ENCODE results near the gene ATXN7L3. TPM values are rescaled to one million over a fixed set of nuclear protein-coding genes. Genes with fewer than 3 reads are reported as not detected.
A peak's percentile ranks its signal among the peaks of the same experiment; 100 is the strongest.

Gene ATXN7L3
- total and polyA plus RNA-seq, 9 of the 15 experiments (the other 6 are each of a cell fraction or from before 2014, with no cell fraction given): 0.62 to 66.1 (median 33.2) TPM

- TF ChIP-seq TRIM24 (IDR thresholded peaks at IDR 0.05) (peak in 1 of 2 experiments; percentile 33; a peak in 1 of 4 replicates), ZNF41 (CRISPR knock-in tag; conservative IDR thresholded peaks at IDR 0.05) (no peak), POLR2A (conservative IDR thresholded peaks at IDR 0.05) (peak; percentile 62), HIVEP1 (CRISPR knock-in tag; IDR thresholded peaks at IDR 0.05) (no peak), ZNF707 (CRISPR knock-in tag; conservative IDR thresholded peaks at IDR 0.05) (no peak), E2F3 (CRISPR knock-in tag; IDR thresholded peaks at IDR 0.05) (no peak), NFE2L1 (tag; IDR thresholded peaks at IDR 0.05; ENCODE audit: borderline replicate concordance, low read depth) (no peak), ZFP30 (CRISPR knock-in tag; IDR thresholded peaks at IDR 0.05; ENCODE audit: borderline replicate concordance) (no peak), ETV6 (IDR thresholded peaks at IDR 0.05; ENCODE audit: borderline replicate concordance in 1 of 2, low read depth in 2 of 2, low read length in 1 of 2) (no peak), ETV6 (CRISPR knock-in tag; IDR thresholded peaks at IDR 0.05; ENCODE audit: borderline replicate concordance) (no peak), NBN (IDR thresholded peaks at IDR 0.05; ENCODE audit: low read depth) (0 out of 2 replicates have a peak, but pooled peaks have one; percentile 42), STAT5B (CRISPR knock-in tag; IDR thresholded peaks at IDR 0.05) (no peak), RBFOX2 (IDR thresholded peaks at IDR 0.05; ENCODE audit: low read depth, low read length) (peak; percentile 77)
- TF ChIP-seq, protein P1, sequence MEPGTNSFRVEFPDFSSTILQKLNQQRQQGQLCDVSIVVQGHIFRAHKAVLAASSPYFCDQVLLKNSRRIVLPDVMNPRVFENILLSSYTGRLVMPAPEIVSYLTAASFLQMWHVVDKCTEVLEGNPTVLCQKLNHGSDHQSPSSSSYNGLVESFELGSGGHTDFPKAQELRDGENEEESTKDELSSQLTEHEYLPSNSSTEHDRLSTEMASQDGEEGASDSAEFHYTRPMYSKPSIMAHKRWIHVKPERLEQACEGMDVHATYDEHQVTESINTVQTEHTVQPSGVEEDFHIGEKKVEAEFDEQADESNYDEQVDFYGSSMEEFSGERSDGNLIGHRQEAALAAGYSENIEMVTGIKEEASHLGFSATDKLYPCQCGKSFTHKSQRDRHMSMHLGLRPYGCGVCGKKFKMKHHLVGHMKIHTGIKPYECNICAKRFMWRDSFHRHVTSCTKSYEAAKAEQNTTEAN (CRISPR knock-in tag; IDR thresholded peaks at IDR 0.05): no peak
- TF ChIP-seq, protein P2, sequence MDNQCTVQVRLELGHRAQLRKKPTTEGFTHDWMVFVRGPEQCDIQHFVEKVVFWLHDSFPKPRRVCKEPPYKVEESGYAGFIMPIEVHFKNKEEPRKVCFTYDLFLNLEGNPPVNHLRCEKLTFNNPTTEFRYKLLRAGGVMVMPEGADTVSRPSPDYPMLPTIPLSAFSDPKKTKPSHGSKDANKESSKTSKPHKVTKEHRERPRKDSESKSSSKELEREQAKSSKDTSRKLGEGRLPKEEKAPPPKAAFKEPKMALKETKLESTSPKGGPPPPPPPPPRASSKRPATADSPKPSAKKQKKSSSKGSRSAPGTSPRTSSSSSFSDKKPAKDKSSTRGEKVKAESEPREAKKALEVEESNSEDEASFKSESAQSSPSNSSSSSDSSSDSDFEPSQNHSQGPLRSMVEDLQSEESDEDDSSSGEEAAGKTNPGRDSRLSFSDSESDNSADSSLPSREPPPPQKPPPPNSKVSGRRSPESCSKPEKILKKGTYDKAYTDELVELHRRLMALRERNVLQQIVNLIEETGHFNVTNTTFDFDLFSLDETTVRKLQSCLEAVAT (IDR thresholded peaks at IDR 0.05): peak; percentile 74 to 84; a peak in 2 of 4 replicates
- TF ChIP-seq, protein P3, sequence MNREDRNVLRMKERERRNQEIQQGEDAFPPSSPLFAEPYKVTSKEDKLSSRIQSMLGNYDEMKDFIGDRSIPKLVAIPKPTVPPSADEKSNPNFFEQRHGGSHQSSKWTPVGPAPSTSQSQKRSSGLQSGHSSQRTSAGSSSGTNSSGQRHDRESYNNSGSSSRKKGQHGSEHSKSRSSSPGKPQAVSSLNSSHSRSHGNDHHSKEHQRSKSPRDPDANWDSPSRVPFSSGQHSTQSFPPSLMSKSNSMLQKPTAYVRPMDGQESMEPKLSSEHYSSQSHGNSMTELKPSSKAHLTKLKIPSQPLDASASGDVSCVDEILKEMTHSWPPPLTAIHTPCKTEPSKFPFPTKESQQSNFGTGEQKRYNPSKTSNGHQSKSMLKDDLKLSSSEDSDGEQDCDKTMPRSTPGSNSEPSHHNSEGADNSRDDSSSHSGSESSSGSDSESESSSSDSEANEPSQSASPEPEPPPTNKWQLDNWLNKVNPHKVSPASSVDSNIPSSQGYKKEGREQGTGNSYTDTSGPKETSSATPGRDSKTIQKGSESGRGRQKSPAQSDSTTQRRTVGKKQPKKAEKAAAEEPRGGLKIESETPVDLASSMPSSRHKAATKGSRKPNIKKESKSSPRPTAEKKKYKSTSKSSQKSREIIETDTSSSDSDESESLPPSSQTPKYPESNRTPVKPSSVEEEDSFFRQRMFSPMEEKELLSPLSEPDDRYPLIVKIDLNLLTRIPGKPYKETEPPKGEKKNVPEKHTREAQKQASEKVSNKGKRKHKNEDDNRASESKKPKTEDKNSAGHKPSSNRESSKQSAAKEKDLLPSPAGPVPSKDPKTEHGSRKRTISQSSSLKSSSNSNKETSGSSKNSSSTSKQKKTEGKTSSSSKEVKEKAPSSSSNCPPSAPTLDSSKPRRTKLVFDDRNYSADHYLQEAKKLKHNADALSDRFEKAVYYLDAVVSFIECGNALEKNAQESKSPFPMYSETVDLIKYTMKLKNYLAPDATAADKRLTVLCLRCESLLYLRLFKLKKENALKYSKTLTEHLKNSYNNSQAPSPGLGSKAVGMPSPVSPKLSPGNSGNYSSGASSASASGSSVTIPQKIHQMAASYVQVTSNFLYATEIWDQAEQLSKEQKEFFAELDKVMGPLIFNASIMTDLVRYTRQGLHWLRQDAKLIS (CRISPR knock-in tag; IDR thresholded peaks at IDR 0.05): peak; percentile 48; the same call in 1 of the 2 replicates
- TF ChIP-seq, protein P4, sequence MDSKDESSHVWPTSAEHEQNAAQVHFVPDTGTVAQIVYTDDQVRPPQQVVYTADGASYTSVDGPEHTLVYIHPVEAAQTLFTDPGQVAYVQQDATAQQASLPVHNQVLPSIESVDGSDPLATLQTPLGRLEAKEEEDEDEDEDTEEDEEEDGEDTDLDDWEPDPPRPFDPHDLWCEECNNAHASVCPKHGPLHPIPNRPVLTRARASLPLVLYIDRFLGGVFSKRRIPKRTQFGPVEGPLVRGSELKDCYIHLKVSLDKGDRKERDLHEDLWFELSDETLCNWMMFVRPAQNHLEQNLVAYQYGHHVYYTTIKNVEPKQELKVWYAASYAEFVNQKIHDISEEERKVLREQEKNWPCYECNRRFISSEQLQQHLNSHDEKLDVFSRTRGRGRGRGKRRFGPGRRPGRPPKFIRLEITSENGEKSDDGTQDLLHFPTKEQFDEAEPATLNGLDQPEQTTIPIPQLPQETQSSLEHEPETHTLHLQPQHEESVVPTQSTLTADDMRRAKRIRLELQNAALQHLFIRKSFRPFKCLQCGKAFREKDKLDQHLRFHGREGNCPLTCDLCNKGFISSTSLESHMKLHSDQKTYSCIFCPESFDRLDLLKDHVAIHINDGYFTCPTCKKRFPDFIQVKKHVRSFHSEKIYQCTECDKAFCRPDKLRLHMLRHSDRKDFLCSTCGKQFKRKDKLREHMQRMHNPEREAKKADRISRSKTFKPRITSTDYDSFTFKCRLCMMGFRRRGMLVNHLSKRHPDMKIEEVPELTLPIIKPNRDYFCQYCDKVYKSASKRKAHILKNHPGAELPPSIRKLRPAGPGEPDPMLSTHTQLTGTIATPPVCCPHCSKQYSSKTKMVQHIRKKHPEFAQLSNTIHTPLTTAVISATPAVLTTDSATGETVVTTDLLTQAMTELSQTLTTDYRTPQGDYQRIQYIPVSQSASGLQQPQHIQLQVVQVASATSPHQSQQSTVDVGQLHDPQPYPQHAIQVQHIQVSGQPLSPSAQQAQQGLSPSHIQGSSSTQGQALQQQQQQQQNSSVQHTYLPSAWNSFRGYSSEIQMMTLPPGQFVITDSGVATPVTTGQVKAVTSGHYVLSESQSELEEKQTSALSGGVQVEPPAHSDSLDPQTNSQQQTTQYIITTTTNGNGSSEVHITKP (IDR thresholded peaks at IDR 0.05; ENCODE audit: partially characterized antibody): no peak
These were observed 20.8 kb upstream of the ATXN7L3 start (continued) for GRCh38 chr17:44220213-44221083.

Measured in K562 (cell line).